ENCODE results near the gene TMEM184C. TPM values are rescaled to one million over a fixed set of nuclear protein-coding genes. Genes with fewer than 3 reads are reported as not detected.

The TMEM184C gene
- 11.4 TPM for polyA plus RNA-seq (2012; ENCODE audit: insufficient read length, low read depth)

- TF ChIP-seq POLR2AphosphoS5 (IDR thresholded peaks at IDR 0.05; ENCODE audit: low read depth, low read length), result peak; percentile 81; the same call in 1 of the 2 replicates
- peak; percentile 49; the same call in 1 of the 2 replicates for TF ChIP-seq SIN3A (IDR thresholded peaks at IDR 0.05; ENCODE audit: borderline replicate concordance, insufficient read depth, low read length)
- peak; percentile 44; the same call in 1 of the 2 replicates for TF ChIP-seq TAF1 (IDR thresholded peaks at IDR 0.05; ENCODE audit: borderline replicate concordance, insufficient read depth, low read length)
- no peak for TF ChIP-seq REST (IDR thresholded peaks at IDR 0.05; ENCODE audit: insufficient read depth in 1 of 2, low read depth in 2 of 2, low read length in 2 of 2)
- no peak for TF ChIP-seq FOXP2 (optimal IDR thresholded peaks at IDR 0.05; ENCODE audit: borderline replicate concordance, extremely low read depth, extremely low read length, insufficient read depth)
These were observed at the start of gene TMEM184C for GRCh38 chr4:147617173-147617840. TSS of gene TMEM184C (plus strand) at chr4:147617397. CDS start at chr4:147617957, 560 bp downstream.

- TF ChIP-seq REST (IDR thresholded peaks at IDR 0.05; ENCODE audit: insufficient read depth in 1 of 2, low read depth in 2 of 2, low read length in 2 of 2) (no peak), SIN3A (IDR thresholded peaks at IDR 0.05; ENCODE audit: borderline replicate concordance, insufficient read depth, low read length) (no peak), POLR2AphosphoS5 (IDR thresholded peaks at IDR 0.05; ENCODE audit: low read depth, low read length) (no peak), FOXP2 (optimal IDR thresholded peaks at IDR 0.05; ENCODE audit: borderline replicate concordance, extremely low read depth, extremely low read length, insufficient read depth) (no peak), TAF1 (IDR thresholded peaks at IDR 0.05; ENCODE audit: borderline replicate concordance, insufficient read depth, low read length) (no peak)
These were observed 46.6 kb upstream of the TMEM184C start for GRCh38 chr4:147570616-147571015.

GRCh38 chr4:147571036-147571770 lies 46.0 kb upstream of the TMEM184C start:
- no peak for TF ChIP-seq POLR2AphosphoS5 (IDR thresholded peaks at IDR 0.05; ENCODE audit: low read depth, low read length)
- no peak for TF ChIP-seq REST (IDR thresholded peaks at IDR 0.05; ENCODE audit: insufficient read depth in 1 of 2, low read depth in 2 of 2, low read length in 2 of 2)
- no peak for TF ChIP-seq FOXP2 (optimal IDR thresholded peaks at IDR 0.05; ENCODE audit: borderline replicate concordance, extremely low read depth, extremely low read length, insufficient read depth)
- no peak for TF ChIP-seq SIN3A (IDR thresholded peaks at IDR 0.05; ENCODE audit: borderline replicate concordance, insufficient read depth, low read length)
- no peak for TF ChIP-seq TAF1 (IDR thresholded peaks at IDR 0.05; ENCODE audit: borderline replicate concordance, insufficient read depth, low read length)

- TF ChIP-seq TAF1 (IDR thresholded peaks at IDR 0.05; ENCODE audit: borderline replicate concordance, insufficient read depth, low read length) (no peak), SIN3A (IDR thresholded peaks at IDR 0.05; ENCODE audit: borderline replicate concordance, insufficient read depth, low read length) (no peak), FOXP2 (optimal IDR thresholded peaks at IDR 0.05; ENCODE audit: borderline replicate concordance, extremely low read depth, extremely low read length, insufficient read depth) (no peak), POLR2AphosphoS5 (IDR thresholded peaks at IDR 0.05; ENCODE audit: low read depth, low read length) (no peak), REST (IDR thresholded peaks at IDR 0.05; ENCODE audit: insufficient read depth in 1 of 2, low read depth in 2 of 2, low read length in 2 of 2) (no peak)
These were observed 41.1 kb upstream of the TMEM184C start for GRCh38 chr4:147576084-147576483.

Measured in PFSK-1 (cell line).